ENCODE results near the gene HMGCL.

HMGCL gene

DNA sequence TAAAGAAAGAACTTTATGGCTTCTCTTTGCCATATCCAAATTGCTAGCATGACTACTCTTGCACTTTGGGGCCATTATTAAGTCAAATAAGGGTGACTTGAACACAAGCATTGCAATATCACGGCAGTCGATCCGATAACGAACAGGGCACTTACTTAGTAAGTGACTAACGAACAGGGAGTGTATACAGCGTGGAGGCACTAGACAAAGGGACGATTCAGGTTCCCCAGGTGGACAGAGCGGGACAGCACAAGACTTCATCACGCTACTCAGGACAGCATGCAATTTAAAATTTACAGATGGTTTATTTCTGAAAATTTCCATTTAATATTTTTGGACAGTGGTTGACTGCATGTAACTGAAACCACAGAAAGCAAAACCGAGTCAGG is 52.4 kb downstream of the HMGCL start:
- no peak for DNase-seq

- peak; percentile 93 for DNase-seq
Observed at GRCh38 chr1:23772049-23772853, 53.0 kb downstream of the HMGCL start.

DNA sequence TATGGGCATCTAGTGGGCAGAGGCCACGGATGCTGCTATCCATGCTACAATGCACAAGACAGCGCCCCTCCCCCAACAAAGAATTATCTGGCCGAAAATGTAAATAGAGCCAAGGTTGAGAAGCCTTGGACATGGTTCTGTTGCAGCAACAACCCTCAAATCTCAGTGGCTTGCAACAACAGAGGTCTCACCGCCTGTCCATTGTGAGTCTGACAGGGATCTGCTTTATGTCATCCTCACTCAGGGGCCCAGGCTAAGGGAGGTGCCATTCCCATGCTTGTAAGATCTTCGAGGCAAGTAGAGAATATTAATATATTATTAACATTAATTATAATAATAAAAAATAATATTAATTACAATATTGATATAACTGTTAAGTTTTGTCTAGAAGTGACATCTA is 56.5 kb downstream of the HMGCL start:
- no peak for DNase-seq

- DNase-seq, result no peak
Observed at GRCh38 chr1:23763041-23763577, 62.1 kb downstream of the HMGCL start.

GRCh38 chr1:23759277-23759676 is 66.0 kb downstream of the HMGCL start:
- peak; percentile 78 for DNase-seq

GRCh38 chr1:23757812-23758211 is 67.4 kb downstream of the HMGCL start:
- DNase-seq, result no peak

- DNase-seq, result peak; percentile 69
Observed at GRCh38 chr1:23756676-23757075, 68.6 kb downstream of the HMGCL start.

DNA sequence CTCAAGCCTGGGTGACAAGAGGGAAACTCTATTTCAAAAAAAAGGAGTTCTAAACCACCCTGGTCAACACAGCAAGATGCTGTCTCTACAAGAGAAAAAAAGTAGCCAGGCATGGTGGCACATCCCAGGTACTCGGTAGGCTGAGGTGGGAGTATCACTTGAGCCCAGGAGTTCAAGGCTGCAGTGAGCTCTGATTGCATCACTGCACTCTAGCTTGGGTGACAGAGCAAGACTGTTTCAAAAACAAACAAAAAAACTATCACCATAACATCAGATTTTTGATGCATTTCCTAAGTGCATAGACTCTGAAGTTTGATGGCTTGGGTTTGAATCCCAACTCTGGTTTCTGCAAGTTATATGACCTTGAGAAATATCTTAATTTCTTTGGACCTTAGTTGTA is 72.3 kb downstream of the HMGCL start:
- DNase-seq, result no peak

Data from islet precursor cell (in vitro differentiated cells).